Measurements from ENCODE around the gene PEX10.

GRCh38 chr1:2407166-2407990, 5.0 kb downstream of the PEX10 start:
- no peak for TF ChIP-seq CTCF (conservative IDR thresholded peaks at IDR 0.05)
- TF ChIP-seq ZFX (IDR thresholded peaks at IDR 0.05) = no peak

Data from C4-2B (cell line).